Thyroid gland (tissue), 4 donors: Measurements from ENCODE around the gene ISG15. TPM values are rescaled to one million over a fixed set of nuclear protein-coding genes. Genes with fewer than 3 reads are reported as not detected.
A peak's percentile ranks its signal among the peaks of the same experiment; 100 is the strongest.

Experiments used
- DNase-seq, 2 donors: peaks; one replicate each; pipeline ENCODE4 v3.0.0-alpha.2; 2019
- H3K27ac ChIP-seq, 3 donors: fragments of 200-600 bp; sonication (generic); 1 replicate in 2 of 3; 2 replicates in 1 of 3; pipeline ENCODE4 v1.5.1; 2016 to 2019; ENCODE audit warnings: mild to moderate bottlenecking in 1 of 3, moderate library complexity in 1 of 3
- H3K27me3 ChIP-seq: fragments of 200-600 bp; sonication (generic); one replicate; pipeline ENCODE4 v1.5.1; 2019
- H3K36me3 ChIP-seq, 2 donors: fragments of 200-600 bp; sonication (generic); one replicate each; pipeline ENCODE4 v1.5.1; 2016 to 2019
- H3K4me1 ChIP-seq, 2 donors: fragments of 200-600 bp; sonication (generic); one replicate each; pipeline ENCODE4 v1.5.1; 2017 to 2019
- H3K4me3 ChIP-seq, 3 donors: fragments of 200-600 bp; sonication (generic); replicated peaks in 1 of 3; 1 replicate in 2 of 3; 2 replicates in 1 of 3; pipeline ENCODE4 v1.5.1; 2016; ENCODE audit warnings: mild to moderate bottlenecking in 1 of 3
- H3K9me3 ChIP-seq: fragments of 200-600 bp; sonication (generic); one replicate; pipeline ENCODE4 v1.5.1; 2017
- CTCF ChIP-seq, 6 experiments: fragments of 200-600 bp in 3 of 6; fragments of 450-650 bp in 3 of 6; sonication (generic) in 3 of 6; IDR thresholded peaks; one replicate each; pipeline ENCODE4 v1.5.1; 2016 to 2019; ENCODE audit warnings: antibody characterized with exemption in 6 of 6, mild to moderate bottlenecking in 2 of 6, inconsistent platforms in 1 of 6, moderate library complexity in 1 of 6
- POLR2A ChIP-seq, 2 donors: fragments of 450-650 bp; IDR thresholded peaks; one replicate each; pipeline ENCODE4 v1.6.1; 2017; ENCODE audit warnings: antibody characterized with exemption in 2 of 2, mild to moderate bottlenecking in 2 of 2, moderate library complexity in 1 of 2
- WGBS, 2 donors: methylation state at CpG; one replicate each; pipeline ENCODE4 v1.1.5; 2017; 5-methylcytosine and 5-hydroxymethylcytosine counted together
- intact Hi-C: fragments of 100-400 bp; cut with DNase I; formaldehyde crosslinking; loops from one replicate; pipeline ENCODE4 v1.15.1; 2023
- total RNA-seq, 4 donors: library from RNA; depleted of rRNA; stranded (reverse); fragments of >200 nt; gene quantifications; one replicate each; pipeline ENCODE4 v1.2.3, GENCODE V29; 2016

ISG15 gene
- total RNA-seq, 4 donors from 2014 or later = 18.5 to 57.5 (median 37.8) TPM

GRCh38 chr1:970242-970972 is 42.9 kb upstream of the ISG15 start:
- Histone ChIP-seq H3K36me3 (no peaks in the 10 kb centered on the region), H3K27ac (no peak overlapping the region), H3K4me1 (peaks cover 12 to 33% of the 10 kb centered on the region in 2 donors), H3K9me3 (no peaks in the 10 kb centered on the region), H3K27me3 (peaks cover 6% of the 10 kb centered on the region), H3K4me3 (no peak overlapping the region)
- intact Hi-C loops = loop anchor here (5.0 to 10.0 kb wide), 2 partner anchors 68 to 324 kb away; no protein-coding TSS in a partner anchor
- no peak for DNase-seq
- 18 to 28% methylated on average over 12 to 19 of the region's 33 CpGs for WGBS, 2 donors
- TF ChIP-seq POLR2A (IDR thresholded peaks at IDR 0.05) (no peak), CTCF (IDR thresholded peaks at IDR 0.05) (no peak)

- Histone ChIP-seq H3K4me1 (peaks cover 11 to 35% of the 10 kb centered on the region in 2 donors), H3K9me3 (no peaks in the 10 kb centered on the region), H3K27ac (no peak overlapping the region), H3K36me3 (no peaks in the 10 kb centered on the region), H3K27me3 (peaks cover 6% of the 10 kb centered on the region), H3K4me3 (no peak overlapping the region)
- TF ChIP-seq POLR2A (IDR thresholded peaks at IDR 0.05) = no peak
- no peak for TF ChIP-seq CTCF (IDR thresholded peaks at IDR 0.05)
- WGBS, 2 donors = 43% methylated on average over 30 of the region's 42 CpGs; no CpG with 5 or more reads in 1 of the 2 donors
- intact Hi-C loops = loop anchor here (5.0 to 10.0 kb wide), 2 partner anchors 69 to 324 kb away; no protein-coding TSS in a partner anchor
- DNase-seq = no peak
These were observed 42.1 kb upstream of the ISG15 start for GRCh38 chr1:970973-971730.

- Histone ChIP-seq H3K4me1 (peaks cover 5 to 32% of the 10 kb centered on the region in 2 donors), H3K27me3 (peaks cover 6% of the 10 kb centered on the region), H3K9me3 (no peaks in the 10 kb centered on the region), H3K36me3 (no peaks in the 10 kb centered on the region), H3K27ac (no peak overlapping the region), H3K4me3 (no peak overlapping the region)
- intact Hi-C loops = loop anchor here (5.0 to 10.0 kb wide), 2 partner anchors 70 to 323 kb away; no protein-coding TSS in a partner anchor
- TF ChIP-seq CTCF (IDR thresholded peaks at IDR 0.05) (no peak), POLR2A (IDR thresholded peaks at IDR 0.05) (no peak)
- DNase-seq = no peak
- WGBS, 2 donors = 85 to 86% methylated on average over 20 of the region's 34 CpGs
These were observed 41.4 kb upstream of the ISG15 start for GRCh38 chr1:971751-972506.

- intact Hi-C loops = loop anchor here (5.0 to 10.0 kb wide), 2 partner anchors 71 to 322 kb away; no protein-coding TSS in a partner anchor
- Histone ChIP-seq H3K27ac (no peak overlapping the region), H3K9me3 (no peaks in the 10 kb centered on the region), H3K27me3 (peaks cover 6% of the 10 kb centered on the region), H3K4me1 (peaks cover 5 to 22% of the 10 kb centered on the region in 2 donors), H3K36me3 (no peaks in the 10 kb centered on the region), H3K4me3 (no peak overlapping the region)
- no peak for TF ChIP-seq CTCF (IDR thresholded peaks at IDR 0.05)
- TF ChIP-seq POLR2A (IDR thresholded peaks at IDR 0.05) = no peak
- DNase-seq = peak; percentile 63 to 66
- WGBS, 2 donors = 65 to 66% methylated on average over 15 to 20 of the region's 28 CpGs
These were observed 40.4 kb upstream of the ISG15 start for GRCh38 chr1:972726-973458.
